GM18870 (cell line): Measurements from ENCODE around the gene SMC4.

Experiments
- ATAC-seq: cut with Tn5 transposase; IDR thresholded peaks from one replicate; pipeline ENCODE4 v1.9.1; 2021; ENCODE audit warnings: moderate library complexity; ENCODE audit not compliant: unreplicated experiment

The SMC4 gene

DNA sequence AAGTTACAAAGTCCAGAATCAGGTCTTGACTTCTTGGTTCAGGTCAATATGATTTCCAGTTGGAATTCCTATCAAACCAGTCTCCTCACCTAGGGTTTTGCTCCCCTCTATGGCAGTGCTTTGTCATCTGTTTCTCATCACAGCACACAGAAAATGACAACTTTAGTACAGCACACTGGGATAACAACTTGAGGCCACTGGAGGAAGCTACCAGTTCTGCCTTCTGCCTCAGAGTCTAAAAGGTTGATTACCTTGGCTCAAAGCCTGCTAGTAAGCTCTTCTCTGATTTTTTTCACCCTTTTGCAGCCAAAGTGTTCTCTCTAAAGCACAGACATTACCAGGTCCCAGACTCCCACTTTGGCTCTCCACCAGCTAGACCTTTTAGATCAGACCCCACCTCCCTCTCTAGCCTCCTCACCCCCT is 75.0 kb downstream of the SMC4 start:
- no peak for ATAC-seq

DNA sequence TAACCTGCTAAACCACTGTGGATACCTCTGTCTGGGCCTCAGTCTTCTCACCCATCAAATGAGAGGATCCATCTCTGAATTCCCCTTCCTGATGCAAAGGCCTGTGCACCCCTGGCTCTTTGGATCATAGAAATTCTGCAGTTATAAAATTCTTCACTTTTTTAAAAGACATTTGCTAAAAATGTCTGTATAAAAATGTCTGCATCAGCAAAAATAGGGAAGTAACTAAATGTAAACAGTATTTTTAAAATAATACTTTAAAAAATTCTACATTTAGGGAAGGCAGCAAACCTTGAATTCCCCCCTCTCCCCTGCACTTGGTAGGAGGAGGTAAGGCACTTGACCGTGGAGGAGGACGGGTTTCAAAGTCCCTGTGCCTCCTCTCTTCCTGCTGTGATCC is 75.7 kb downstream of the SMC4 start:
- no peak for ATAC-seq

DNA sequence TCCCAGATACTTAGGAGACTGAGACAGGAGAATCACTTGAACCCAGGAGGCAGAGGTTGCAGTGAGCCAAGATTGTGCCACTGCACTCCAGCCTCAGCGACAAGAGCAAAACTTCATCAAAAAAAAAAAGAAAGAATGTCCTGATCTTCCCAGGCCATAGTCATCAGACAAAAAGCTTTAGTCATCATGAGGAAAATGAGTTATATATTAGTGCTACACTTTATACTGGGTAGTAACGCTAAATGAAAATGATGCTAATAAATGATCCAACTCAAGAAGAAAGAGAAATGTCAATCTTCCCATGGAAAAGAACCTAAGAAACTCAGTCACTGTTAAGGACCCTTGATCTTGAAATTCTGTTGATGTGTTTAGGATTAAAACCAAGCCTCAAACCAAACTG is 76.4 kb downstream of the SMC4 start:
- no peak for ATAC-seq

DNA sequence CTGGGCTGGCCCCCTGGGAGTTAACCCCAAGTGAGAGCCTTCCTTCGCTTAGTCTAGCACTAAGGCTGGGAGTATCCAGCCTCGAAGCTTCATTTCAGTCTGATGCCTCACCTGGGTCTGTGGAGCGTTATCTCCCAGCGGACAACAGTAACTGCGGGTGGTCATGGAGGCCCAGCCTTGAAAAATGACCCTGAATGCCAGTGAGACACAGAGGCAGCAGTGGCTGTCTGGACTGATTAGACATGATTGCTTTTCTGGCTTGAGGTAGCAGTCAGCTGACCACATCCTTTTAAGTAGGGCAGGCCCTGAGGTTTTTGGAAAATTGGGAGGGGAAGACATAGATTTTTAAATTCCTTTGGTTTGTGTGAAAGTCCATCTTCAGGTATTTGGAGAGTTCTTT is 78.3 kb downstream of the SMC4 start:
- ATAC-seq = no peak

DNA sequence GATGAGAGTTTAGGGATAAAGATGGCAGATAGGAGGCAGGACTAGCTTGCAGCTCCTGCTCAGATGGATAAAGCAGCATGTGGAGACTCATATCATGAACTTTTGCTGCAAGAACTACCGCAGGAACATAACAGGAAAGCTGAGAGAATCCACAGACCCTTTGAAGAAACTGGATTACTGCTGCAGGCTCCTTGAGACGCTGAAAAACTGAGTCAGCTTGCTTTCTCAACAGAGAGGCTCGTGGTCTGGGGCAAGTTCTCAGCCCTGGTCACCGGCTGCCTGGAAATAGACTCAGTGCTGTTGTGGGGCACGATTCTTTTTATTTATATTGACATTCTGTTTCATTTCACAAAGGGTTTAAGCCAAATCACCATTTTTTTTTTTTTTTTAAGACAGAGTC is 78.9 kb downstream of the SMC4 start:
- ATAC-seq = no peak

DNA sequence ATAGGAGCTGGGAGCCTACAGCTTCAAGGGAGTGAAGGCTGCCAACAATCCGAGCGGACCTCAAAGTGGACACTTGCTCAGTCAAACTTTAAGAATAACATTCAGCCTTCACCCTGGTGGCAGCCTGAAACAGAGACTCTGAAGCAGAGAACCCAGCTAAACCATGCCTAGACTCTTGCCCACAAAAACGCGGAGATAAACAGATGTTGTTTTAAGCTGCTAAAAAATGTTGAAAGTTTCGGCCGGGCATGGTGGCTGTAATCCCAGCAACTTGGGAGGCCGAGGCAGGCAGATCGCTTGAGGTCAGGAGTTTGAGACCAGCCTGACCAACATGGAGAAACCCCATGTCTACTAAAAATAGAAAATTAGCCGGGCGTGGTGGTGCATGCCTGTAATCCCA is 79.9 kb downstream of the SMC4 start:
- no peak for ATAC-seq

DNA sequence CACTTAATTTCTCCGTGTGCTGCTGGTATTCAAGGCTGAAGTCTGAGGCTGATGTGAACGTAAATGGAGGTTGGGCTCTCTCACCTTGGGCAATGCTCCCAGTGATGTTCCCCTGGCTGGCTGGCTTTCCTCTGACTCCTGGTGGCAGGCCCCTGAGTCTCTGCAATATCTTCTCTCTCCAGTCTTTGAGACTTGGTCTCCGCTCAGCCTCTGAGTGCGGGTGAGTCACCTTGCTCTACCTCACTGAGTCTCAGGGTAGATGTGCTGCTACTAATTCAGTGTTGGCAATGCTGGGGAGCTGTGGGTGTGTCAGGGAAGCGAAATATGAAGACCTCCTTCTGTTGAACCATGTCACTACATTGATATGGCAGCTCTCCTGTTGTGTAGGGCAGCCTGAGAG is 81.5 kb downstream of the SMC4 start:
- no peak for ATAC-seq

DNA sequence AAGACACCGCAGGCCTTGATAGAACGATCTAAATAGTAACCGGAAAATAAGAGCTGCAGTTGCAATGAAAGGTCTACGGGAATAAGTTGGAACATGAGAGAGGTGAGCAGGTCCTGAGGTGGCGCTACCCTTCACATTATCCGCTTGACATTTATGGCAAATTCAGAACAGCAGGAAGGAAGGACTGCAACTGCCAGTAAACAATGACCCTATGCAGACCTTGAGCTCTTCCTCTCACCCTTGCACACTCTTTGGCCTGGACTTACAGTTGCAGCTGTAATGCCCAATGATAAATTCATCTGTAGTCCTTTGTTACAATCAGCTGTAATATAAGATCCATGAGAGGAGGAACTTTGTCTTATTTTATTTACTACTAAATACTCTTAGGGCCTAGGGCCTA is 82.4 kb downstream of the SMC4 start:
- ATAC-seq = no peak

DNA sequence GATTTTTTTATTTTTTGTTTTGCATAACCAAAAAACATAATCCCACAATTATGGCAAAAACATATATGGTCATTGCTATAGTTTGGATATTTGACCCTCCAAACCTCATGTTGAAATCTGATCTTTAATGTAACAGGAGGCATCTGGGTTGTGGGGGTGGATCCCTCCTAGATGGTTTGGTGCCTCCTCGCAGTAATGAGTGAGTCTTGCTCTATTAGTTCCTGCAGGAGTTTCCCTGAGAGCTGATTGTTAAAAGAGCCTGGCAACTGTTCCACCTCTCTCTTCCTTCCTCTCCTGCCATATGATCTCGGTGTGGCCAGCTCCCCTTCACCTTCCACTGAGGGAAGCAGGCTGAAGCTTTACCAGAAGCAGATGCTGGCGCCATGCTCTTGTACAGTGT is 83.3 kb downstream of the SMC4 start:
- ATAC-seq = no peak
